Astrocyte (in vitro differentiated cells and primary cell): ENCODE measurements around the gene PAX5. TPM values are rescaled to one million over a fixed set of nuclear protein-coding genes. Genes with fewer than 3 reads are reported as not detected.

ENCODE experiments used
- DNase-seq: peaks from one replicate; pipeline ENCODE4 v3.0.0-alpha.2; 2010; ENCODE audit warnings: low read depth
- FAIRE-seq: peaks from 2 replicates; lab custom pipeline; 2011; peaks lifted over from hg19 to GRCh38; lab: Jason Lieb, UNC
- H2AFZ ChIP-seq: 2 replicates; pipeline ENCODE4 v1.6.0; 2012; ENCODE audit warnings: low read depth, low read length, inconsistent platforms
- H3K27ac ChIP-seq: 2 replicates; pipeline ENCODE4 v1.5.1; 2011; ENCODE audit warnings: low read depth, low read length, inconsistent platforms
- H3K27me3 ChIP-seq: 2 replicates; pipeline ENCODE4 v1.6.0; 2011; ENCODE audit warnings: low read length, inconsistent platforms; ENCODE audit not compliant: insufficient read depth
- H3K36me3 ChIP-seq: 2 replicates; pipeline ENCODE4 v1.5.1; 2011; ENCODE audit warnings: low read length, inconsistent platforms; ENCODE audit not compliant: insufficient read depth
- H3K4me1 ChIP-seq: 2 replicates; pipeline ENCODE4 v1.5.1; 2011; ENCODE audit warnings: low read length, inconsistent platforms; ENCODE audit not compliant: insufficient read depth
- H3K4me2 ChIP-seq: 2 replicates; pipeline ENCODE4 v1.6.0; 2012; ENCODE audit warnings: low read length, inconsistent platforms
- H3K4me3 ChIP-seq: 2 replicates; pipeline ENCODE4 v1.5.1; 2011; ENCODE audit warnings: low read depth, mild to moderate bottlenecking, low read length, inconsistent platforms; ENCODE audit not compliant: insufficient read depth
- H3K79me2 ChIP-seq: 2 replicates; pipeline ENCODE4 v1.6.0; 2012; ENCODE audit warnings: mild to moderate bottlenecking, low read length, inconsistent platforms; ENCODE audit not compliant: insufficient read depth
- H3K9ac ChIP-seq: 2 replicates; pipeline ENCODE4 v1.6.0; 2012; ENCODE audit warnings: mild to moderate bottlenecking, low read length, inconsistent platforms
- H3K9me3 ChIP-seq: 2 replicates; pipeline ENCODE4 v1.5.1; 2012; ENCODE audit warnings: low read depth, mild to moderate bottlenecking, low read length, inconsistent platforms; ENCODE audit not compliant: insufficient read depth
- H4K20me1 ChIP-seq: 2 replicates; pipeline ENCODE4 v1.6.0; 2012; ENCODE audit warnings: low read length, inconsistent platforms; ENCODE audit not compliant: insufficient read depth
- H3K27ac Mint-ChIP-seq: one replicate; pipeline ENCODE4 v1.8.0; 2021; ENCODE audit warnings: mild to moderate bottlenecking, mixed read lengths; ENCODE audit not compliant: unreplicated experiment
- H3K27me3 Mint-ChIP-seq: one replicate; pipeline ENCODE4 v1.8.0; 2021; ENCODE audit warnings: low read depth, mixed read lengths; ENCODE audit not compliant: unreplicated experiment
- H3K36me3 Mint-ChIP-seq: one replicate; pipeline ENCODE4 v1.8.0; 2021; ENCODE audit warnings: low read depth, mixed read lengths; ENCODE audit not compliant: unreplicated experiment
- H3K4me1 Mint-ChIP-seq: one replicate; pipeline ENCODE4 v1.8.0; 2021; ENCODE audit warnings: low read depth, mixed read lengths; ENCODE audit not compliant: unreplicated experiment
- H3K4me3 Mint-ChIP-seq: one replicate; pipeline ENCODE4 v1.8.0; 2021; ENCODE audit warnings: mild to moderate bottlenecking, moderate library complexity, mixed read lengths; ENCODE audit not compliant: unreplicated experiment
- H3K9me3 Mint-ChIP-seq: one replicate; pipeline ENCODE4 v1.8.0; 2021; ENCODE audit warnings: mild to moderate bottlenecking, mixed read lengths; ENCODE audit not compliant: unreplicated experiment
- EZH2 ChIP-seq: IDR thresholded peaks from 2 replicates; pipeline ENCODE4 v1.6.1; 2012; ENCODE audit warnings: mild to moderate bottlenecking, low read length, inconsistent platforms; ENCODE audit not compliant: insufficient read depth
- total RNA-seq: library from RNA; stranded (reverse); gene quantifications from 2 replicates; pipeline ENCODE4 v1.2.1, GENCODE V29; 2021
- TF ChIP-seq, protein P1 (sequence below): IDR thresholded peaks from 2 replicates; pipeline ENCODE4 v1.5.1; 2011; ENCODE audit warnings: low read depth, mild to moderate bottlenecking, inconsistent platforms, low read length, moderate library complexity; ENCODE audit not compliant: insufficient read depth

The PAX5 gene
- total RNA-seq, 1 donor from 2014 or later: not detected

DNA sequence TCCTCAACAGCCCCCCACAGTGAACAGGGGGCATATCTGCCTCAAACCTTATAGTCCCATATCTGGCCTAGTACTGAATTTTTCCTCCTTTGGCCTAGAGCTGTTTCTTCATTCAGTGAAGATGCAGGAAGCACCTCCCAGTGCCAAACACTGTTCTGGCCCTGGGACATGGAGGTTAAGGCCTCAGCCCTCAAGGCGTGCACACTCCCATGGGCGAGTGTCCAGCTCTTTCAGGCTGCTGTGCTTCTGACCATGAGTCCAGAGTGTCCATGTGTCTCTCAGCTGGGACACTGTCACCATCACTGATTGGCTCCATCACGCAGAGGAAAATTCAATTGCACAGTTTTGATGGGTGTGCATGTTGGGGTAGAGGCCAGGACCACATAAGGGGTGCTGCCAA, 151.5 kb downstream of the PAX5 start:
- no peak for TF ChIP-seq EZH2
- TF ChIP-seq, protein P1, sequence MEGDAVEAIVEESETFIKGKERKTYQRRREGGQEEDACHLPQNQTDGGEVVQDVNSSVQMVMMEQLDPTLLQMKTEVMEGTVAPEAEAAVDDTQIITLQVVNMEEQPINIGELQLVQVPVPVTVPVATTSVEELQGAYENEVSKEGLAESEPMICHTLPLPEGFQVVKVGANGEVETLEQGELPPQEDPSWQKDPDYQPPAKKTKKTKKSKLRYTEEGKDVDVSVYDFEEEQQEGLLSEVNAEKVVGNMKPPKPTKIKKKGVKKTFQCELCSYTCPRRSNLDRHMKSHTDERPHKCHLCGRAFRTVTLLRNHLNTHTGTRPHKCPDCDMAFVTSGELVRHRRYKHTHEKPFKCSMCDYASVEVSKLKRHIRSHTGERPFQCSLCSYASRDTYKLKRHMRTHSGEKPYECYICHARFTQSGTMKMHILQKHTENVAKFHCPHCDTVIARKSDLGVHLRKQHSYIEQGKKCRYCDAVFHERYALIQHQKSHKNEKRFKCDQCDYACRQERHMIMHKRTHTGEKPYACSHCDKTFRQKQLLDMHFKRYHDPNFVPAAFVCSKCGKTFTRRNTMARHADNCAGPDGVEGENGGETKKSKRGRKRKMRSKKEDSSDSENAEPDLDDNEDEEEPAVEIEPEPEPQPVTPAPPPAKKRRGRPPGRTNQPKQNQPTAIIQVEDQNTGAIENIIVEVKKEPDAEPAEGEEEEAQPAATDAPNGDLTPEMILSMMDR: no peak
- Histone ChIP-seq H3K27me3 (peaks cover 38% of the 10 kb centered on the region), H3K4me2 (no peak overlapping the region), H3K36me3 (no peaks in the 10 kb centered on the region), H3K9me3 (no peaks in the 10 kb centered on the region), H3K27ac (no peak overlapping the region), H4K20me1 (no peaks in the 10 kb centered on the region), H3K4me1 (no peaks in the 10 kb centered on the region), H3K4me3 (no peak overlapping the region), H3K79me2 (no peaks in the 10 kb centered on the region), H2AFZ (no peak overlapping the region), H3K9ac (no peak overlapping the region)
- Mint-ChIP-seq H3K9me3 (no peaks in the 10 kb centered on the region), H3K36me3 (no peaks in the 10 kb centered on the region), H3K4me1 (no peaks in the 10 kb centered on the region), H3K27me3 (peaks cover 75% of the 10 kb centered on the region), H3K4me3 (no peak overlapping the region), H3K27ac (no peak overlapping the region)
- FAIRE-seq (no peak), DNase-seq (no peak)

DNA sequence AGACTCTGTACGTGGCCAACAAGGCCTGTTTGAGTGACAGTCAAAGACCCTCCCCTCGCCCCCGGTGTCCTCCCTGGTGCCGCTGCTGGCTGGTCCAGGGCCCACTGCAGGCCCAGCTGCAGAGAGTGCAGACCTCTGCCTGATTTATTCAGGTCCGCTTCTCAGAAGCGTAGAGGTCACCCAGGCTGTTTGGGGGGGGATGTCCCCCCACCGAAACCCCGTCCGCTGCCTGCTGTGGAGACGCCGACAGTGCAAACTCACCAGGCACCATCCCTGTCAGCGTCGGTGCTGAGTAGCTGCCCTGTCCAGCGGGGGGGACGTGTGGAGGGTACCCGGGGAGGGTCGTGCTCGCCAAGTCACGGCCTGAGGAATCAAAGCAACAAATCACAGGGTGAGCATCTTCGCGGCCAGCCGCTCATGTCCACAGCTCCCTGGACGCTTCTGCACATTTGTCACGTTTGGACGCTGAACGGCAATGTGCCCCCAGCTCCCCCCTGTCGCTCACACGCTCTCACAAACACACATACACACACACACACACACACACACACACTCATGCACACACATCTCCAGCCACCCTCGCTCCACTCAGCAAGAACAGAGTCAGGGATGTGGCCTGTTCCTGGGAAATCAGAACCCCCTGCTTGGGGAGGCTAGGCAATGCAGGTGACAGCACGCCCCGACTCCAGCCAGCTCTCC, 152.2 kb downstream of the PAX5 start:
- Mint-ChIP-seq H3K27me3 (peaks cover 77% of the 10 kb centered on the region), H3K4me1 (no peaks in the 10 kb centered on the region), H3K27ac (no peak overlapping the region), H3K9me3 (no peaks in the 10 kb centered on the region), H3K4me3 (no peak overlapping the region), H3K36me3 (no peaks in the 10 kb centered on the region)
- no peaks in the 10 kb centered on the region for H3K36me3 ChIP-seq
- no peak overlapping the region for H3K4me3 ChIP-seq
- H3K4me1 ChIP-seq: no peaks in the 10 kb centered on the region
- H3K27me3 ChIP-seq: peaks cover 39% of the 10 kb centered on the region
- H2AFZ ChIP-seq: no peak overlapping the region
- no peak overlapping the region for H3K9ac ChIP-seq
- peak; percentile 36 for TF ChIP-seq EZH2
- TF ChIP-seq, protein P1: no peak
- no peak for DNase-seq
- FAIRE-seq: no peak
- H3K79me2 ChIP-seq: no peaks in the 10 kb centered on the region
- H3K4me2 ChIP-seq: no peak overlapping the region
- no peaks in the 10 kb centered on the region for H4K20me1 ChIP-seq
- no peak overlapping the region for H3K27ac ChIP-seq
- no peaks in the 10 kb centered on the region for H3K9me3 ChIP-seq

DNA sequence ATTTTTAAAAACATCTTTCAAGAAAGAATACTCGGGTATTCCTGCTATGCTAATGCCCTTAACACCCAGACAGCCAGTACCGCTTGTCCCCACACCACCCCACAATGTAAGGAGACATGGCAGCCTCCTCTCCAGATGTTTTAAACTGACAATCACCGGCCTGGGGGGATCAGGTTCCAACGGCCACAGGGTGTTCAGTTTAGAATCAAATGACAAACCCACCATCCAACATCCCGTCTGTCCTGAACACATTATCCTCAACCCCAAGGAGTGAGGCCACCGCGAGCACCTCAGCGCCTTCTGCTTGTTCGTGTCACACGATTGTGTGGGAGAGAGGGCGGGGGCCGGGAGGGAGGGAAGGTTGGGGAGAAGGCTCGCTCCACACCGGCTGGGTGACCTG, 152.8 kb downstream of the PAX5 start:
- Mint-ChIP-seq H3K4me3 (no peak overlapping the region), H3K27me3 (peaks cover 78% of the 10 kb centered on the region), H3K36me3 (no peaks in the 10 kb centered on the region), H3K27ac (no peak overlapping the region), H3K4me1 (no peaks in the 10 kb centered on the region), H3K9me3 (no peaks in the 10 kb centered on the region)
- Histone ChIP-seq H3K36me3 (no peaks in the 10 kb centered on the region), H3K9me3 (no peaks in the 10 kb centered on the region), H3K27ac (no peak overlapping the region), H3K79me2 (no peaks in the 10 kb centered on the region), H3K4me2 (no peak overlapping the region), H2AFZ (no peak overlapping the region), H3K4me3 (no peak overlapping the region), H3K4me1 (no peaks in the 10 kb centered on the region), H3K9ac (no peak overlapping the region), H3K27me3 (peaks cover 39% of the 10 kb centered on the region), H4K20me1 (no peaks in the 10 kb centered on the region)
- FAIRE-seq (no peak), DNase-seq (no peak)
- TF ChIP-seq, protein P1: no peak
- no peak for TF ChIP-seq EZH2
